T1000 (cell line): Measurements from ENCODE around the gene SURF2.
"Not testable (repeated sequence)": the region's sequence is repeated elsewhere in the genome, so short reads cannot be mapped to it uniquely, and the experiment has no call there.

Source experiments
- DNase-seq: peaks from one replicate; lab custom pipeline; 2025; ENCODE audit warnings: mixed read lengths; lab: John Stamatoyannopoulos, UW

Gene SURF2

DNA sequence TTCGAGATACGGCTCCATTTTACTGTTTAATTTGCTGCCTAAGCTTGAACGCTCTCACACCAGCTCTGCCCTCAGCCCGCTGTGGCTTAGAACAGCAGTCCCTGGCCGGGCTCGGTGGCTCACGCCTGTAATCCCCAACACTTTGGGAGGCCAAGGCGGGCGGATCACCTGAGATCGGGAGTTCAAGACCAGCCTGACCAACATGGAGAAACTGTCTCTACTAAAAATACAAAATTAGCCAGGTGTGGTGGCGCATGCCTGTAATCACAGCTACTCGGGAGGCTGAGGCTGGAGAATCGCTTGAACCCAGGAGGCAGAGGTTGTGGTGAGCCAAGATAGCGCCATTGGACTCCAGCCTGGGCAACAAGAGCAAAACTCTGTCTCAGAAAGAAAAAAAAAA is 20.9 kb downstream of the SURF2 start:
- not testable (repeated sequence) for DNase-seq

DNA sequence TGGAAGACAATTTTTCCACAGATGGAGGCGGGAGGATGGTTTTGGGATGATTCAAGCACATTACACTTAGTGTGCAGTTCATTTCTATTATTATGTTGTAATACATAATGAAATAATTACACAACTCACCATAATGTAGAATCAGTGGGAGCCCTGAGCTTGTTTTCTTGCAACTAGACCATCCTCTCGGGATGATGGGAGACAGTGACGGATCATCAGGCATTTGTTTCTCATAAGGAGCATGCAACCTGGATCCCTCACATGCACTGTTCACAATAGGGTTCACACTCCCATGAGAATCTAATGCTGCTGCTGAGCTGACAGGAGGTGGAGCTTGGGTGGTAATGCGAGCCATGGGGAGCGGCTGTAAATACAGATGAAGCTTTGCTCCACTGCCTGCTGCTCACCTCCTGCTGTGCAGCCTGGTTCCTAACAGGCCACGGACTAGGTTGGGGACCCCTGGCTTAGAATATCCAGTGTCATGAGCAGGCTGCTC is 21.4 kb downstream of the SURF2 start:
- no peak for DNase-seq

DNA sequence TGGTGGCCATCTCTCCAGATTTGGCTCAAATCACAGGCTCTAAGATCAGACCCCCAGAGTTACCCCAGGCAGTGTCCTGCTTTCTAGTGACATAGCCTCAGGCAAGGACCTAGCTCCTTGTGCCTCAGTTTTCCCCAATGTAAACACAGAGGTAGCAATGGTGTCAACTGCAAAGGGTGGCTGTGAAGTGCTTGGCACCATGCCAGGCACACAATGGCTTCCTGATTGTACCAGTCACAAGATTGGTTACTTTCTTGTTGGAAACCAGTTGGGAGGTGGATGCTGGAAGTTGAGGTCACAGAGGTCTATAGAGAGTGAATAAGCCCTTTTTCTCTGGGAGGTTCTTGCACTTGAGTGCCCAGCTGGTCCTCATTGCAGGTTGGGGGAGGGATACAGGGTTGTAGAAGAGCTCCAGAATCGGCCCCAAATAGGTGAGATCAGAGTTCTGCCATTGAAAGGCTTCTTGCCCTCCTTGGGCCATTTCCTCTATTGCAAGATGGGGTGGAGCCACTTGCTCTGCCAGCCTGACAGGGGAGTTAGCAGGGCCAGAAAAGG is 22.1 kb downstream of the SURF2 start:
- no peak for DNase-seq

DNA sequence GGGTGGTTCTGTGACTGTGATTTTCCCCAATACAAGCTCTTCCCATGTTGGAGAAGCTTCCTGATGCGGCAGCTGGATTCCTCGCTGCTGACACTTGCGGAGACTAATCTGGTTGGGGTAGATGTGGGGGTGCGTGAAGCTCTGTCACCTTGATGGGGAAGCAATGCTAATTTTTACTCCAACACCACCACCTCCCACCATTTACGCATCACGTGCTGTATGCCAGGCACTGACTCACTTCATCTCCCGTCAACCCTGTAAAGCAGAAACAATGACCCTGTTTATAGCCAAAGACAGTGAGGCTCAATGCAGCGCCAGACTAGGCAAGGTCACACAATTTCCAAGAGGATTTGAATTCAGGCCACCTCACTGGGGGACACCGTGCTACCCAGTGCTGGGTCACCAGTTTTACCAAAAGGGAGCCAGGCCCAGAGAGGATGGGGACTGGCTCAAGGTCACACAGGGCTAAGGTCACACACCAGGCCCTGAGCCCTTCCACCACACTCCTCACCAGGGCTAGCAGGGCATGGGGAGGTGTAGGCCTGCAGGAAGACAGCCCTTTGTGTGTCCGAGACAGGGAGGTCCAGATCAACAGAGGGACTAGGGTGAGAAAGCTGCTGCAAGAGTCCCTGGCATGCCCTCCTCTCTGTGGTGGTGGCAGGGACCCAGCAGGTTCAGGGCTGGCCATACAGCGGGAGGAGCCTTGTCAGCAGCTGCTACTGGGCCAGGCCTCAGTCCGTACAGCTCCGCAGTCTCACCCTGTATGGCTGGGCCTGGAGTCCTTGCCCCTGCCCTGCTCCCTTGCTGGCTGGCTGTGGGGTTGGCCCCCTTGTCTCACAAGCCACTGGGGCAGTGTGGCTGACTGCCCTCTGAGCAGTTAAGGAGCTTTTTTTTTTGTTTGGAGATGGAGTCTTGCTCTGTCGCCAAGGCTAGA is 23.1 kb downstream of the SURF2 start:
- DNase-seq: no peak

DNA sequence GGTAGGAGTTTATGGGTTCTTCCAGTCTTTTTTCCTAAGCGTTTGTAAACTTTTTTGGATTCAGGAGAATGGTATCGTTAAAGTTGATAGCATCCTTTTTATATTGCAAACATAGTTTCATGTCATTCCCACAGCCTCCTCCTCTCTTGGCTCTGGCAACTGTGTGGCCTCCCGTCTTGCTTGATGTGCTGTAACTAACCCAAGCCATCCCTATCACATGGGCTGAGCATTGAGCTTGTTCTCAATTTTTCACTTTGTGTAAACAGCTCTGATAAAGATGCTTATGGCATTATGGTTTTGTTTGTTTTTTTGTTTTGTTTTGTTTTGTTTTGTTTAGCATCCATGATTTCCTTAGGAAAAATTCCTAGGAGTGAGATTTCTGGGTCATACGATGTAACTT is 24.4 kb downstream of the SURF2 start:
- no peak for DNase-seq

DNA sequence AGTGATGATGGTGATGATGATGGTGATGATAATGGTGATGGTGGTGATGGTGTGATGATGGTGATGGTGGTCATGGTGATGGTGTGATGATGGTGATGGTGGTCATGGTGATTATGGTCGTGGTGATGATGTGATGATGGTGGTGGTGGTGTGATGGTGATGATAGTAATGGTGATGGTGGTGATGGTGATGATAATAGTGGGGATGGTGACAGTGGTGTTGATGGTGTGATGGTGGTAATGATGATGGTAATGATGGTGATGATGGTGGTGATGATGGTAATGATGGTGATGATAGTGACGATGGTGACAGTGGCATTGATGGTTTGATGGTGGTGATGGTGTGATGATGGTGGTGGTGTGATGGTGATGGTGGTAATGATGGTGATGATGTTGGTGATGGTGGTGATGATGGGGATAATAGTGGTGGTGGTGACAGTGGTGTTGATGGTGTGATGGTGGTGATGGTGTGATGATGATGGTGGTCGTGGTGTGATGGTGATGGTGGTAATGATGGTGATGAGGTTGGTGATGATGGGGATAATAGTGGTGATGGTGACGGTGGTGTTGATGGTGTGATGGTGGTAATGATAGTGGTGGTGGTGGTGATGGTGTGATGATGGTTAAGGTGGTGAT is 26.3 kb downstream of the SURF2 start:
- no peak for DNase-seq

DNA sequence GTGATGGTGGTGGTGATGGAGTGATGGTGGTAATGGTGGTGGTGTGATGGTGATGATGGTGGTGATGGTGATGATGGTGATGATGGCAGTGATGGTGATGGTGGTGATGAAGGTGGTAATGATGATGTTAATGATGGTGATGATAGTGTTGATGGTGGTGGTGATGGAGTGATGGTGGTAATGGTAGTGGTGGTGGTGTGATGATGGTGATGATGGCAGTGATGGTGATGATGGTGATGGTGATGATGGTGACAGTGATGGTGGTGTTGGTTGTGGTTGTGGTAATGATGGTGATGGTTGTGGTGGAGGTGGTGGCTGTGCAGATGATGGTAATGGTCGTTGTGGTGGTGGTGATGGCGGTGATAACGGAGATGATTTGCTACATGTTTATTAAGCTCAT is 27.1 kb downstream of the SURF2 start:
- no peak for DNase-seq

DNA sequence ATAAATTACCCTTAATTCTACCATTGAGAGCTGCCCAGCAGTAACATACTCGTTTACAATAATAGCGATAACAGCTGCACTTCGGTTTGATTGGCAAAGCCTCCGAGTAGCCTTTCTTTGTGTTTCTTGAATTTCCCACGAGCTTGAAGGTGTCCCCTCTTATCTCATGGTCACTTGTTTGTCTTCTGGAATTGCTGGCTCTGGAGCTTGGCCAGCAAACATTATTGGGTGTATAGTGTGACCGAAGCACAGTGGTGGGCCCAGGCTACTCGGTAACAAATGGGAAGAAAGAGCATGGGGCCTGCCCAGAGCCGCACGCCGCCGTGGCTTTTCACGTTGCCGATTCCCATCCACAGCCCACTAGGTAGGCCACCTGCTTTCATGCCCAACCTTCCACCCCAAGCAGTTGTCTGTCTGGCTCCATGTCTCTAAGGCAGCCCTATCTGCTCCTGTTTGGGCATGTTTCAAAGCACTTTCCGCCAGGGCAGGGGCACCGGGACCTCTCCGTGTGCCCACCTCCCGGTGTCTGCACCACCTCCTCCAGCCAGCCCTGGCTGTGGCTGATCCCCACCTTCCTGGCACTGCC is 28.5 kb downstream of the SURF2 start:
- no peak for DNase-seq

DNA sequence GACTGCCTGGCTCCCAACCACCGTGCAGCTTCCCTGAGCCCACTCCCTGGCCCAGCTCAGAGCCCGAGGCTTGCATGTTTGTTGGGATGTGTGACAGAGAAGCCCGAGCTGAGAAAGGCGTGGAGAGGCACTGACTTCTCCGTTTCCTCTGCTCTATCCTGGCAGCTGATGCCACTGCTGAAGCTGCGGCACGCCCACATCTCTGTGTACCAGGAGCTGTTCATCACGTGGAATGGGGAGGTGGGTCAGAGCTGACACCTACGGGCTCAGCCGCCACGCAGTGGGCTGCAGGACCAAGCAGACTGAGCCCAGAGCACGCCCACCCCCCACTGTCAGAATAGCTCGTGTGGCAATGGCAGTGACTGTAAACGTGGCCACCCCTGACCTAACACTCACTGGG is 29.1 kb downstream of the SURF2 start:
- no peak for DNase-seq

DNA sequence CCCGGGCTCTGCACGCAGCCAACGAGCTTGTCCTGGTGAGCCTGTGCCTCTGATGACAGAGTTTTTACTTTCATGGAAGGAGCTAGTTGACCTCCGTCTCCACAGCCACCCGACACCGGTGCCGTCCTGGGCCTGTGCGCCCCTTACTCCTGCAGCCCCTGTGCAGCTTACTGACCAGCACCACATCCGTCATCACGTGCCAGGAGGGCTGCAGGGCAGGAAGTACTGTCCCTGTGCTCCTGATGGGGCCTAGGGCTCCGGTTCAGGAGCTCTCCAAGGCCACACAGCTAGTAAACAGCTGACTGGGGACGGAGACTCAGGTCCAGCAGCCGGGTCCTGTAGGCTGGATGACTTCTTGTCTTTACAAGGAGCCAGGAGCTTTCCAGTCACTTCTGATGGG is 30.0 kb downstream of the SURF2 start:
- DNase-seq: no peak

DNA sequence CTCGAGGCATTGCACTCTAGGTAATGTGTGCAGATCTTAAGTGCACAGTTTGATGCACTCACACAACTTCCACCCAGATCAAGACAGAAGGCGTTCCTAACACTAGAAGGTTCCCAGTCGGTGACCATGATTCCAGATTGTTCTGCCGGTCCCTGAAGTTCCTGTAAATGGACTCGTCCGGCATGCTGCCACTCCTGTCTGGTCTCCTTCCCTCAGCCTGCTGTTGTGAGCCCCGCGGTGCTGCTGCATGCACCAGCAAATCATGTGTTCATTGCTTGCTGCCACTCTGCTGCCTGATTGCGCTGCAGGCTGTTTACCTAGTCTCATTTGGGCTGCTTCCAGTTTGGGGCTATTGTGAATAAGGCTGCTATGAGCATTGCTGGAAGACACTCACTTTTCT is 31.3 kb downstream of the SURF2 start:
- DNase-seq: no peak

DNA sequence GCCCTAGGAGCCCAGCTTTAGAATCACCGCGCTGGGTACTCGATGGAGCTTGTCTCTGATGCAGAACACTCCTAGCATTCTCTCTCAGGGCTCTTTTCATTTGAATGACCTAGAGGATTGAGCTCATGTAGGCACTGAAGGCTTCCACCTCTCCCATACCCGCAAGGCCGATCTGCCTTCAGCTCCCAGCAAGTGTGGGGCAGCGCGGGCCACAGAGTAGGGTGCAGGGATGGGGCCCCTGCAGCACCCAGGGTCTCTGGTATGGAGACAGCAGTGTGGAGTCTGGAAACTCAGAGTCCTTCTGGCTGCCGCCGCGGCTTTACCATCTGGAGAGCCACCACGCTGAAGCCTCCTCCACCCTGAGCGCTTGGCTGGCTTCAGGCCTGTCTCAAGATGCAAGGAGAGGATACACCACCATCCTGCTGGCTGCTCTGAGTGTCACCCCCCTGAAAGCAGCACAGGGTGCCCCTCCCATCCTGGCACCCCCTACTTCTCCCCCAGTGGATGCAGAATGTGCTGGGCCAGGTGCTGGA is 32.7 kb downstream of the SURF2 start:
- DNase-seq: no peak

DNA sequence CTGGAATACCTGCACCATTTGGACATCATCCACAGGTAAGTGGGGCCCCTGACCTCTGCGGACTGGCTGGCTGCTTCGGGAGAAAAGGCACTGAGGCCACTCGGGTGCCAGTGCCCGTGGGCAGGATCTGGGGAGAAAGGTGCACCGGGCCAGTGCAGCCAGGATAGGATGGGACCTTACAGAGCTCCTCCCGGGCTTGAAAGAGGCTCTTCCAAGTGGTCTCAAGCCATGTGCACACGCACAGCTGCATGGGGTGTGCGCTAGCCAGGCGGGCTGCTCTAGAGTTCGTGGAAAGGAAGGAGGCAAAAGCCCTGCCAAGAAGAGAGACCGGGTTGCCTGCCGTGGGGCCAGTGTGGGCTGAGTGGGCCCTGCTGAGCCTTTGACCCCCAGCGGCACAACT is 33.2 kb downstream of the SURF2 start:
- DNase-seq: no peak

DNA sequence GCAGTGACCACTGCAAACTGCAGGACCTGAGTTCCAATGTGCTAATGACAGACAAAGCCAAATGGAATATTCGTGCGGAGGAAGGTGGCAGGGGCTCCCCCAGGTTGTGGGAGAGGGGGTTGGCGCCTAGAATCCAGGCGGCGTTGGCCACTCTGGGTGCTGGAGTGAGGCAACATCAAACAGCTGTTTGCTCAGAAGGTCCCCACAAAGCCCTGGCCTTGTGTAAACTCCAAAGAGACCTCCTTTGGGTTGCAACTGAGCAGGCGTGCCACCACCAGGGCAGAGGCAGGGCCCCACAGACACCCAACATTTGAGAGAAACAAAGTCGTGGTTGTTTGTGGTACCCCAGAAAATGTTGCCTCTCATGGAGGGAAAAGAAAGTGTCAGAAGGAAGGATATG is 34.4 kb downstream of the SURF2 start:
- DNase-seq: no peak

DNA sequence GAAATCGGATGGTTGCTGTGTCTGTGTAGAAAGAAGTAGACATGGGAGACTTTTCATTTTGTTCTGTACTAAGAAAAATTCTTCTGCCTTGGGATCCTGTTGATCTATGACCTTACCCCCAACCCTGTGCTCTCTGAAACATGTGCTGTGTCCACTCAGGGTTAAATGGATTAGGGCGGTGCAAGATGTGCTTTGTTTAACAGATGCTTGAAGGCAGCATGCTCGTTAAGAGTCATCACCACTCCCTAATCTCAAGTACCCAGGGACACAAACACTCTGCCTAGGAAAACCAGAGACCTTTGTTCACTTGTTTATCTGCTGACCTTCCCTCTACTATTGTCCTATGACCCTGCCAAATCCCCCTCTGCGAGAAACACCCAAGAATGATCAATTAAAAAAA is 35.1 kb downstream of the SURF2 start:
- DNase-seq: not testable (repeated sequence)

DNA sequence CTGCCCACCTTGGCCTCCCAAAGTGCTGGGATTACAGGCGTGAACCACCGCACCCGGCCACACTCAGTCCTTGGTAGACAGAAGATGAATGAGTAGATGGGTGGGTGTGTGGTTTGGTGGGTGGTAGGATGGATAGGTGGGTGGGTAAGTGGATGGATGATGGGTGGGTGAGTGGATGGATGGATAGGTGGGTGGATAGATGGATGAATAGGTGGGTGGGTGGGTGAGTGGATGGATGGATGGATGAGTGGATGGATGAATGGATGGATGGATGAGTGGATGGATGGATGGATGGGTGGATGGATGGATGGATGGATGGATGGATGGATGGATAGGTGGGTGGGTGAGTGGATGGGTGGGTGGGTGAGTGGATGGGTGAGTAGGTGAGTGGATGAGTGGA is 36.0 kb downstream of the SURF2 start:
- not testable (repeated sequence) for DNase-seq

DNA sequence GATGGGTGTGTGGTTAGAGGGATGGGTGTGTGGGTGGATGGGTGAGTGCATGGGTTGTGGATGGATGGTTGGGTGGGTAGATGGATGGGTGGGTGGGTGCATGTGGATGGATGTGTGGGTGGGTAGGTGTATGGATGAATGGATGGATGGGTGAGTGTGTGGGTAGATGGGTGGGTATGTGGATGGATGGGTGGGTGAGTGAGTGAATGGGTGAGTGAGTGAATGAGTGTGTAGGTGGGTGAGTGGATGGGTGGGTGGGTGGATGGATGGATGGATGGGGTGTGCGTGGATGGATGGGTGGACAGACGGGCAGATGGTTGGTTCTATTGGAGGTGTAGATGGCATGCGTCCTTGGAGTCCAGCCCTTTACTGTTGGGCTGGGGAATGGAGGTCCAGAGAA is 37.0 kb downstream of the SURF2 start:
- DNase-seq: no peak

DNA sequence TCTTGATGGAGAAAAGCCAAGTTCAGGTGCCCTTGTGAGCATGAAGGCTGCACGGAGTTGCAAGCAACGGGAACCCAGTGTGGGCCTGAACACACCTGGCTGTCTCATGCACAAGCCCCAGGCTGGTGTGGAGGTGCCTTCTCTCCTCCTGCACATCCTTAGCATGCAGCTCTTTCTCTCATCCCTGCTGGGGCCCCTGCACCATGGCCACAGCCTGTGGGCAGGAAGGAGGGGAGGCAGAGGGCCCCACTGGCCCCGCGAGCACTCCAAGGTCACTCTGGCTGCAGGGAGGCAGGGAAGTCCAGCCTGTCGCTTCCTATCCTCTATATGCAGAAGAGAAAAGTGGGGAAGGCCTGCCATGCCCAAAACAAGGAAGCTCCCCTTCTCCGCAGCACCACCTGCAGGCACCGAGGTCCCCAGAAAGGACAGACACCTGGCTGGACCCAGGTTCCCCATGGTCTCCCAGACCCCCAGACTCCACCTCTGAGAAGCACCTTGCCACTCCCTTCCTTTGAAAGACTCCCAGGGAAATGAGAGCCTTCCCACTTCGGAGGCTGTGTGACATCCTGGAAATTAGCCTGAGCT is 38.4 kb downstream of the SURF2 start:
- no peak for DNase-seq

DNA sequence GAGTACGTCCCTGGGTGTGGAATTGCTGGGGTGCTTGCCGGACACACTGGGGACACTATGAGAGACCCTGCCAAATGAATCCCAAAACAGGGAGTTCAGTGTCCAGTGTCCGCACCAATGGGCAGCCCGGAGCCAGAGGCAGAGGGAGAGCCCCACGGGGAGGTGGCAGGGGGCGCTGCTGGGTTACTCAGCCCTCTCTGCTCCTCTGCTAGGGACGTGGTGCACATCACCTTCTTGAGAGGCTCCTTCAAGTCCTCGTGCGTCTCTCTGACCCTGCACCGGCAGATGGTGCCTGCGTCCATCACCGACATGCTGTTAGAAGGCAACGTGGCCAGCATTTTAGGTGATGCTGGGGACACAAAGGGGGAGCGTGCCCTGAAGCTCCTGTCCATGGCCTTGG is 40.6 kb downstream of the SURF2 start:
- no peak for DNase-seq

DNA sequence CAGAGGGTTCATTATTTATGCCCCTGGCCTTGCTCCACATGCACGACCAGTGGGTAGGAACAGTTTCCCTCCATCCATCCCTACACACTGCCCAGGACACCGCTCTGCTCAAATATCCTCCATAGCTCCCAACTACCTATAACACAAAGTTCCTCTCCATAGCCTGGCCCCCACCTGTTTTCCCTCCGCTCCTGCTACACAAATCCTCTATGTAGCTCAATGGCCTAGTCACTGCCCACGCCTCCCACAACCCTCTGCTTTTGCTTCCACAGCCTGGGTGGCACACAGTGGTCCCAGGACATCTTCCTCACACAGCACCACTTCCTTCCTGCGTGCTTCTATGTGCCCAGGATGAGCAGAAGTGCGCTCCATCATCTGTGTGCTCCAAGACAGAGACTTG is 41.0 kb downstream of the SURF2 start:
- no peak for DNase-seq

DNA sequence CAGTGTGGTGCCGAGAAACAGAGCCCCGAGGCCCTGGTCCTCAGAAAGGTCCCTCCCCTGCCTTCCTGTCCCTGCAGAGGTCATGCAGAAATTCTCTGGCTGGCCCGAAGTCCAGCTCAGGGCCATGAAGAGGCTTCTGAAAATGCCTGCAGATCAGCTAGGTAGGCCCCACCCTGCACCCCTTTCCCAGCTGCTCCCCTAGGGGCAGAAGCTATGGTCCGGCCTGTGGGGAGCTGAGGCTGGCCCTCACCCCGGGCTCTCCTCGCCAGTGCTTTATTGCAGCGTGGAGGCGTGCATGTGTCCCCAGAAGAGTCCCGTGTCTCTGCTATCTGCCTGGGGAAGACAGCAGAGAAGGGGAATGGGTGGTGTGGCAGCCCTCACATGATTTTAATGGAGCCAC is 41.5 kb downstream of the SURF2 start:
- DNase-seq: no peak

DNA sequence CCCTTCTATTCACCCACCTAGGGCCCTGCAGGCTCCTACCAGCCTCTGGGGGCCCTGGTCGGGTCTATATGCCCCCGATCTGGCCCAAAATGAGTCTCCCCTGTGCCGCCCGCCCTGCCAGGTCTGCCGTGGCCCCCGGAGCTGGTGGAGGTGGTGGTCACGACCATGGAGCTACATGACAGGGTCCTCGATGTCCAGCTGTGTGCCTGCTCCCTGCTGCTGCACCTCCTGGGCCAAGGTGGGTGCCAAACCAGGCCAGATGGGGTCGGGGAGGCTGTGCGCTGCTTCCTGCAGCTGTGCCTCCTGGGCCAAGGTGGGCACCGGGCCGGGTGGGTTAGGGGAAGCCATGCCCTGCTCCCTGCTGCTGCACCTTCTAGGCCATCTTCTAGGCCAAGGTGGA is 43.9 kb downstream of the SURF2 start:
- DNase-seq: no peak
